PC-9 (cell line): ENCODE measurements around the gene NPTN. TPM values are rescaled to one million over a fixed set of nuclear protein-coding genes. Genes with fewer than 3 reads are reported as not detected.

ENCODE experiments used
- Bru-seq: library from RNA; stranded (reverse); fragments of 400-500 nt; gene quantifications from one replicate; lab custom pipeline; 2021; lab: Mats Ljungman, UMichigan
- BruChase-seq, 2 experiments: library from RNA; stranded (reverse); fragments of 400-500 nt; gene quantifications; one replicate each; lab custom pipeline; 2021; lab: Mats Ljungman, UMichigan
- BruUV-seq: library from RNA; stranded (reverse); fragments of 400-500 nt; replicated peaks from 2 replicates; lab custom pipeline; 2021; lab: Mats Ljungman, UMichigan
- CTCF ChIA-PET: fragments of 300-600 bp; sonication (Branson Sonifier 250); formaldehyde crosslinking; loops from one replicate; lab custom pipeline; 2022; ENCODE audit warnings: antibody characterized with exemption; lab: Charles Lee
- POLR2A ChIA-PET: fragments of 300-600 bp; sonication (Branson Sonifier 250); formaldehyde crosslinking; loops from one replicate; lab custom pipeline; 2022; ENCODE audit warnings: antibody characterized with exemption; ENCODE audit not compliant: unreplicated experiment; lab: Charles Lee
- DNase-seq, 2 experiments: peaks; one replicate each; pipeline versions ENCODE4 v3.0.0 to v3.0.0-alpha.2; 2015 to 2022; ENCODE audit warnings: mixed read lengths in 1 of 2
- H2AFZ ChIP-seq: fragments of 200-600 bp; sonication (generic); 2 replicates; pipeline ENCODE4 v1.8.1; 2017; ENCODE audit warnings: antibody characterized with exemption
- H3F3A ChIP-seq: fragments of 200-600 bp; sonication (generic); 2 replicates; pipeline ENCODE4 v1.8.1; 2017; ENCODE audit warnings: antibody characterized with exemption, mild to moderate bottlenecking, low read depth; ENCODE audit not compliant: insufficient read depth
- H3K27ac ChIP-seq: fragments of 200-600 bp; sonication (generic); 2 replicates; pipeline ENCODE4 v1.6.1; 2016; ENCODE audit warnings: mixed run types
- H3K27me3 ChIP-seq: fragments of 200-600 bp; sonication (generic); 2 replicates; pipeline ENCODE4 v1.6.1; 2016; ENCODE audit warnings: low read depth, mixed run types; ENCODE audit not compliant: insufficient read depth
- H3K36me3 ChIP-seq: fragments of 200-600 bp; sonication (generic); 2 replicates; pipeline ENCODE4 v1.6.1; 2016; ENCODE audit warnings: low read depth, mixed run types
- H3K4me1 ChIP-seq: fragments of 200-600 bp; sonication (generic); replicated peaks from 2 replicates; pipeline ENCODE4 v1.6.1; 2016; ENCODE audit warnings: mixed run types; ENCODE audit not compliant: insufficient read depth
- H3K4me2 ChIP-seq: fragments of 200-600 bp; sonication (generic); 2 replicates; pipeline ENCODE4 v1.6.1; 2017; ENCODE audit warnings: mixed run types
- H3K4me3 ChIP-seq: fragments of 200-600 bp; sonication (generic); 2 replicates; pipeline ENCODE4 v1.6.1; 2016; ENCODE audit warnings: mixed run types
- H3K79me2 ChIP-seq: fragments of 200-600 bp; sonication (generic); 2 replicates; pipeline ENCODE4 v1.6.1; 2017; ENCODE audit warnings: low read depth, mixed run types
- H3K9me2 ChIP-seq: fragments of 200-600 bp; sonication (generic); 2 replicates; pipeline ENCODE4 v1.8.1; 2017; ENCODE audit warnings: mild to moderate bottlenecking; ENCODE audit not compliant: insufficient read depth
- H3K9me3 ChIP-seq: fragments of 200-600 bp; sonication (generic); 2 replicates; pipeline ENCODE4 v1.8.1; 2016; ENCODE audit warnings: low read depth; ENCODE audit not compliant: insufficient read depth
- H4K20me1 ChIP-seq: fragments of 200-600 bp; sonication (generic); 2 replicates; pipeline ENCODE4 v1.8.1; 2017; ENCODE audit not compliant: insufficient read depth
- EZH2 ChIP-seq: fragments of 200-600 bp; sonication (generic); IDR thresholded peaks from 2 replicates; pipeline ENCODE4 v1.8.0; 2017; ENCODE audit warnings: antibody characterized with exemption, low read depth
- intact Hi-C: fragments of 100-400 bp; cut with micrococcal nuclease; formaldehyde crosslinking; loops from one replicate; pipeline ENCODE4 v1.10.0; 2022; ENCODE audit not compliant: unreplicated experiment
- long read RNA-seq: library from polyadenylated mRNA; stranded (forward); transcript quantifications from one replicate; pipeline ENCODE4 v2.0.0, GENCODE V29; 2022
- total RNA-seq: library from RNA; stranded (reverse); gene quantifications from 2 replicates; pipeline ENCODE4 v1.2.3, GENCODE V29; 2021
- TF ChIP-seq, protein P1 (sequence below): fragments of 200-600 bp; sonication (generic); conservative IDR thresholded peaks from 2 replicates; pipeline ENCODE4 v1.6.1; 2017; ENCODE audit warnings: mixed run types, antibody characterized with exemption, mild to moderate bottlenecking, moderate library complexity

Gene NPTN
- total RNA-seq (61.8 and 101 TPM in 2 replicates), Bru-seq, nascent RNA (percentile 92 among the genes with signal in this experiment), BruChase-seq, experiment 1, labeled RNA remaining after a 2-hour chase (percentile 91 among the genes with signal in this experiment), BruChase-seq, experiment 2, labeled RNA remaining after a 6-hour chase (percentile 87 among the genes with signal in this experiment)
- long read RNA-seq, transcript NPTN-202 (8 exons, 2,817 nt): major isoform, 242 of 269 reads
- long read RNA-seq, partial matches to known transcripts: 11 of 269 reads
- long read RNA-seq, other reads (novel, unspliced or antisense): 12 of 269 reads

DNA sequence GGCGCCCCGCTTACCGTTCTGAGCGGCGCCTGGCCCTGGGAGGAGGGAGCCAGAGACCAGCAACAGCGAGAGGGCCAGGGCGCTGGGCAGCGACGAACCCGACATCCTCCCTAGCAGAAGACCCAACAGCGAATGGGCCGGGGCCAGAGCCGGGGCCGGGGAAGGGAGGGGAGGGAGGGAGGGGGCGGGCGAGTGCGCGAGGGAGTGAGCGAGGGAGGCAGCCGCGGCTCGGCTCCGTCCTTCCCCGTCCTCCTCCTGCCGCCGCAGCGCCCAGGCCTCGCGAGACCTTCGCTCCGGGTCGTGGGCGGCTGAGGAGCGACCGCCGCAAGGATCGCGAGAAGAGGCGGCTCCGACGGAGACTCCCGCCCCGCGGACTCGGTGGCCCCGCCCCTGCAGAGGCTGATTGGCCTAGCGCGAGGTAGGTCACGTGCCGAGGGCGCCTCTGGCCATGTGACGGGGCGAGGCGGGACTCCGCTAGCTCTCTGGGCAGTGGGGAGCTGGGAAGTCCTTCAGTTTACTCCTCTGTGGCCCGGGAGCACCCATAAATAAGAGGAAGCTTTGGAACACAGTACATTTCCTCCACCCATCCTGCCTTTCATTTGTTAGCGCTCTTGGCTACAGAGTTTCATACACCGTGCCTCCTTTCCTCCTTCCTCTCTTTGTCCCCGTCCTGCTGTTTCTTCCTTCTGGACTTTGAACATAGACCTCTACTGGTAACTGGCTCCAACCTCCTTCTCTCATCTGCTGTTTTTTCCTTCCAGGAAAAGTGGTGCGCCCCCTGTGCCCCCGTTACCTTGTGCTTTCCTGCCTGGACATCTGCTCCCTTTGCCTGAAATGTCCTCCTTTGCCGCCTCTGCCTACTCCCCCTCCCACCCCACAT is at the start of gene NPTN:
Gene NPTN, minus strand, starts transcription at position 279 of the 880 bp plus-strand sequence. Its CDS starts 174 bp downstream, at position 105.
- POLR2A ChIA-PET: interaction anchor here (0.5 to 0.6 kb wide), 2 partner anchors 228 to 323 kb away, joined by 3 to 11 read pairs; no protein-coding TSS in a partner anchor
- DNase-seq: peak; percentile 84 to 99
- intact Hi-C loops: loop anchor here (2.0 to 10.0 kb wide), 4 partner anchors 33 to 851 kb away; partner anchors contain the start of gene ADPGK
- Histone ChIP-seq H3K4me3 (peak within 1 kb of the TSS; percentile 82), H3K27me3 (no peaks in the 10 kb centered on the region), H4K20me1 (peaks cover 10% of the 10 kb centered on the region), H3K4me1 (peaks cover 55% of the 10 kb centered on the region), H3K36me3 (no peaks in the 10 kb centered on the region), H3F3A (peaks cover 11% of the 10 kb centered on the region), H2AFZ (peak within 1 kb of the TSS; percentile 72), H3K79me2 (peaks cover 43% of the 10 kb centered on the region), H3K9me2 (no peaks in the 10 kb centered on the region), H3K9me3 (no peaks in the 10 kb centered on the region), H3K27ac (peak within 1 kb of the TSS; percentile 96), H3K4me2 (peak within 1 kb of the TSS; percentile 98)
- TF ChIP-seq, protein P1, sequence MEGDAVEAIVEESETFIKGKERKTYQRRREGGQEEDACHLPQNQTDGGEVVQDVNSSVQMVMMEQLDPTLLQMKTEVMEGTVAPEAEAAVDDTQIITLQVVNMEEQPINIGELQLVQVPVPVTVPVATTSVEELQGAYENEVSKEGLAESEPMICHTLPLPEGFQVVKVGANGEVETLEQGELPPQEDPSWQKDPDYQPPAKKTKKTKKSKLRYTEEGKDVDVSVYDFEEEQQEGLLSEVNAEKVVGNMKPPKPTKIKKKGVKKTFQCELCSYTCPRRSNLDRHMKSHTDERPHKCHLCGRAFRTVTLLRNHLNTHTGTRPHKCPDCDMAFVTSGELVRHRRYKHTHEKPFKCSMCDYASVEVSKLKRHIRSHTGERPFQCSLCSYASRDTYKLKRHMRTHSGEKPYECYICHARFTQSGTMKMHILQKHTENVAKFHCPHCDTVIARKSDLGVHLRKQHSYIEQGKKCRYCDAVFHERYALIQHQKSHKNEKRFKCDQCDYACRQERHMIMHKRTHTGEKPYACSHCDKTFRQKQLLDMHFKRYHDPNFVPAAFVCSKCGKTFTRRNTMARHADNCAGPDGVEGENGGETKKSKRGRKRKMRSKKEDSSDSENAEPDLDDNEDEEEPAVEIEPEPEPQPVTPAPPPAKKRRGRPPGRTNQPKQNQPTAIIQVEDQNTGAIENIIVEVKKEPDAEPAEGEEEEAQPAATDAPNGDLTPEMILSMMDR: no peak
- TF ChIP-seq EZH2: no peak
- BruUV-seq: TSS peak; percentile 97
- CTCF ChIA-PET: interaction anchor here (0.6 to 0.9 kb wide), 3 partner anchors 10 to 73 kb away, joined by 3 to 9 read pairs (median 4); no protein-coding TSS in a partner anchor

DNA sequence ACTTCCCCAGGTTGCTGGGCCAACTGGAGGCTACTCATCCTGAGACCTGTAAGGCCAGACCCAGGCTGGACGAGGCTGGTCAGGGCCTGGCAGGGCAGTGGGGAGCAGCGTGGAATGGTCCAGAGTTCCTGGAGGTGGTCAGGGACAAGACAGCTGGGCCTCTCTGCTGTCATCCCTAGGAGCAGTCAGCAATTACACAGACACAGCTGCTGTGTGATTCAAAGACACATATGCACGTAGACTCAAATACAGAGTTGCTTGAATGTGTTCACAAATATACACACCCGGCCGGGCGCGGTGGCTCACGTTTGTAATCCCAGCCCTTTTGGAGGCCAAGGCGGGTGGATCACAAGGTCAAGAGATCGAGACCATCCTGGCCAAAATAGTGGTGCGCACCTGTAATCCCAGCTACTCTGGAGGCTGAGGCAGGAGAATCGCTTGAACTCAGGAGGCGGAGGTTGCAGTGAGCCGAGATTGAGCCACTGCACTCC is 49.5 kb upstream of the NPTN start:
- BruUV-seq: no TSS peak
- POLR2A ChIA-PET: interaction anchor here (0.6 kb wide), 1 partner anchor 961 kb away, joined by 3 read pairs; no protein-coding TSS in a partner anchor
- intact Hi-C loops: loop anchor here (5.0 kb wide), 1 partner anchor 45 kb away; no protein-coding TSS in a partner anchor
- Histone ChIP-seq H3K36me3 (no peaks in the 10 kb centered on the region), H3F3A (peaks cover 16% of the 10 kb centered on the region; the same call in 1 of the 2 replicates), H3K4me2 (no peak overlapping the region), H3K4me1 (peaks cover 28% of the 10 kb centered on the region), H3K27me3 (no peaks in the 10 kb centered on the region), H3K9me3 (no peaks in the 10 kb centered on the region), H3K9me2 (no peaks in the 10 kb centered on the region; the same call in 1 of the 2 replicates), H2AFZ (no peak overlapping the region), H3K27ac (no peak overlapping the region), H4K20me1 (peaks cover 4% of the 10 kb centered on the region; the same call in 1 of the 2 replicates), H3K79me2 (peaks cover 29% of the 10 kb centered on the region), H3K4me3 (no peak overlapping the region)
- no peak for TF ChIP-seq EZH2
- TF ChIP-seq, protein P1: no peak
- DNase-seq: no peak
- CTCF ChIA-PET: interaction anchor here (0.6 to 1.1 kb wide), 3 partner anchors 17 to 82 kb away, joined by 3 to 5 read pairs (median 4); no protein-coding TSS in a partner anchor
